NCI-H2196 treated with DMSO at 0.1 percent for 48 hours (cell line): ENCODE results near the gene TAC3.
"Not testable (repeated sequence)": the region's sequence is repeated elsewhere in the genome, so short reads cannot be mapped to it uniquely, and the experiment has no call there.

ENCODE experiments used
- DNase-seq: peaks from one replicate; lab custom pipeline; 2025; ENCODE audit not compliant: unreplicated experiment; lab: John Stamatoyannopoulos, UW

TAC3 gene

GRCh38 chr12:57016348-57016747, at the start of gene TAC3:
Gene TAC3 (minus strand): TSS chr12:57016529. CDS start chr12:57015797, 732 bp downstream.
- DNase-seq: no peak

GRCh38 chr12:57063991-57064685, 47.8 kb upstream of the TAC3 start:
- DNase-seq: no peak

DNA sequence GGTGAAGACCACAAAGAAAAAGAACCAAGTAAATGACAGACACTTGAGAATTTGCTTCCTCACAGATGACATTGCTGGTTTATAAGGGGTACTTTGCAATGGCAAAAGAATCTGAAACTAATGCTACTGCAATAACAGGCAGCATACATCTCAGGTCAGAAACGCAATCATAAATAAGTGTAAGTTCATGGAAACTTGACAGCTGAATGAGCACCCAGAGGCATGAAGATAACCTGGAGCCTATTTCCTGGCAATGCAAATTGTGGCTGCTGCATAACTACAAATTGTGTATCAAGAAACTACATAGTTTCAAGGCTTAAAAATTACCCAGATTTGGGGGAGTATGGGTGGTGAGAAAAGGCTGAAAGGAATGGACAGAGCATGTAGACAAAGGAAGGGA, 42.1 kb upstream of the TAC3 start:
- DNase-seq: no peak

DNA sequence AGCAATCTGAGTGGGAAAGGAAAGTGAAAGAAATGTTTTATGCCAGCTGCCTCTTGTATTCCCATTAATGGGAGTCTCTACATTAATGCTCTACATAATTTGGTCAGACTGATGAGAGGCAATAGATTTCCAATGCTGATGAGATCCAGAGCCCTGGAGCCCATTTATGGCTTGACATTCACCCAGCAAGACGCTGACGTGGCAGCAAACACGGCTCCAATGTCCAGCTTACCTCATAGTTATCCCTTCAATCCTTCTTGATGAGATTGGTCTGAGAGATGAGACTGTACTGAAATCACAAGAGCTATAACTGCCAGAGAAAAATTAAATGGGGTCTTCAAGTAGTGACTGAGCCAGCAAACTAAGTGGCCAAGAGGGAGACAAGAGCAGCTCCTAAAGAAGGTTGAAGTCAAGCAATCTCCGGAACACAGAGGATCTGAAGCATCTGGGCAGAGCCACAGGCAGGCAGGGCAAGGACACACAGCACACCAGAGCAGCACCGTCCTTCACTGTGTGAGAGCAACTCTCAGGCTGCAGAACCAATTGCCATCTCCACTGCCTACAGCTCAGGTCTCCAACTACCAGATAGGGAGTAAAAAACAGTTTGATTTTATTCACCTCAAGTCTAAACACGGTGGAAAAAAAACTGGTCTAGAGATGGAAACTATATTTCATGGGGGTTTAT, 40.9 kb upstream of the TAC3 start:
- DNase-seq: no peak

DNA sequence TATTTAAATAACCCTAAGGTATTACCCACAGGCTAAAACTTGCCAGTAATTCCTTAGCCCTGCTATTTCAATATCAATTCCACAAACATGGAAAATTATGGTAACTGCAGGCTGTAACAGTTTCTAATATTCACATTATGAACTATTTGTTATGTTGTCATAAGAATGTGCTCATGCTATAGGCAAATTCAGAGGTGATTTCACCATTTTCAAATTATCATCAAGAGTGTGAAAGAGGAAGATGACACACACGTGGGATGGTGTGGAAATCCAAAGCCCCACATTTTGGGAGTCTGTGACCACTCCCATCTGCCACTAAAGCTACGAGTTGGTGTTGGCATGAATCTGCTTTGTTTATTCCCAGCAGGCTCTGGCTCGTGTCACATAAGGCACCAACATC, 39.5 kb upstream of the TAC3 start:
- DNase-seq: no peak

DNA sequence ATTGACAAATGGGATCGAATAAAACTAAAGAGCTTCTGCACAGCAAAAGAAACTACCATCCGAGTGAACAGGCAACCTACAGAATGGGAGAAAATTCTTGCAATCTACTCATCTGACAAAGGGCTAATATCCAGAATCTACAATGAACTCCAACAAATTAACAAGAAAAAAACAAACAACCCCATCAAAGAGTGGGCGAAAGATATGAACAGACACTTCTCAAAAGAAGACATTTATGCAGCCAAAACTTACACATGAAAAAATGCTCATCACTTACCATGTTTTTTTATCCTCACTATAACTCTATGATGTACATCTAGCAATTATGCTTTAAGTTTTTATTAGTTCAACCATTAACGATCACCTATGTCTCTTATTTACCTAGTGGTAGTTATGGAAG, 37.6 kb upstream of the TAC3 start:
- not testable (repeated sequence) for DNase-seq

DNA sequence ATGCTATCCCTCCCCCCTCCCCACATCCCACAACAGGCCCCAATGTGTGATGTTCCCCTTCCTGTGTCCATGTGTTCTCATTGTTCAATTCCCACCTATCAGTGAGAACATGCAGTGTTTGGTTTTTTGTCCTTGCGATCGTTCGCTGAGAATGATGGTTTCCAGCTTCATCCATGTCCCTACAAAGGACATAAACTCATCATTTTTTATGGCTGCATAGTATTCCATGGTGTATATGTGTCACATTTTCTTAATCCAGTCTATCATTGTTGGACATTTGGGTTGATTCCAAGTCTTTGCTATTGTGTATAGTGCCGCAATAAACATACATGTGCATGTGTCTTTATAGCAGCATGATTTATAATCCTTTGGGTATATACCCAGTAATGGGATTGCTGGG, 36.8 kb upstream of the TAC3 start:
- not testable (repeated sequence) for DNase-seq

- DNase-seq: no peak
Measured at GRCh38 chr12:57051011-57051410, 34.7 kb upstream of the TAC3 start.

DNA sequence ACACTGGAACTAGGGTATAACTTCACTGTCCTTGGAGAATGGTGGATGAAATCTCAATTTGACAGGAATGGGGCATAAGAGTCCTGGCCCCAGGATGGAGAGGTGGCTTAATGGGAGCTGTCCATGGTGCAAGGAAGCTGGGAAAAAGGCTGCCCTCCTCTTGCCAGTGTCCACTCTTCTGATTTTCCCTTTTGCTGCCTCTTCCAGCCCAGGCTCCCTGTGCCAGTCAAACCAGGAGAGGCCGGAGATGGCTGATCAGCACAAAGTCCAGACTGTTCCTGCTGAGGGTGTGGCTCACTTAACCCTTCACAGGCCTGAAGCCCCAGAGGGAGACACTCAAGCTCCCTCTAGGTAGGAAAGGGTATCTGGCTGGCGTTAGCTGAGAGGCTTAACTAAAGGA, 33.6 kb upstream of the TAC3 start, which contains the start of gene MYO1A:
TSS of gene MYO1A (minus strand) at position 240 of the 400 bp plus-strand sequence. CDS start 1,806 bp downstream, outside the sequence.
- DNase-seq: no peak

- DNase-seq: no peak
Measured at GRCh38 chr12:57049119-57049446, 32.8 kb upstream of the TAC3 start.

DNA sequence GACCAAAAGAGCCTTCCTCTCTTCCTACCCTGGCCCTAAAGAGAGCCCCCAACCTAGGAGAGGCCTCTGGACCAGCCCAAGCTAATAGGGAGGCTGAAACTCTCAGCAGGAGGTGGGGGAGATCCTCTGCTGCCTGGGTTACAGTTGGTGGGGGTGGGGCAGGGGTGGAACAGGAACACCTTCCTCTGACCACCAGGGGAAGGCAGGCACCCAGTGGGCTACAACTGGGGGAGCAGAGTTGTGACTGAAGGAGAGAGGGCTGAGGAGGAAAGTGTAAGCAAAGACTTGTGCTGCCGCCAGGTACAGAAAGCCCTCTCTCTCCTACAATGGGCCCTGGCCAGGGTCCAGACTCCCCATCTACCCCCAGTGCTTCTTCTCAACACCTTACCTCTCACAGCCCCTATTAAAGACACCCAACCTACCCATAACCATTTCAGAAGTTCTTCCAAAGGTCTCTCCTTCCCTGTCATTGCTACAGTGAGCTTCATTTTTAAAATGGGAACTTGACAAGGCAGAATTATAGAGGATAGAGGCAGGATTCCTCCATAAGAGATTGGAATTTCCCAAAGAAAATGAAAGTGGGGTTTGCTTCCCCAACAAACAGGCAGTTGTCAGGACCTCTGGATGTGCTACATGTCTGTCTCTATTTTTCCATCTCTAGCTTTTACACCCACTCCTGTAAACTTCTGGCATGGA, 32.2 kb upstream of the TAC3 start:
- DNase-seq: no peak

GRCh38 chr12:57047981-57048380, 31.7 kb upstream of the TAC3 start:
- DNase-seq: no peak

- DNase-seq: no peak
Measured at GRCh38 chr12:57046947-57047890, 30.9 kb upstream of the TAC3 start.

DNA sequence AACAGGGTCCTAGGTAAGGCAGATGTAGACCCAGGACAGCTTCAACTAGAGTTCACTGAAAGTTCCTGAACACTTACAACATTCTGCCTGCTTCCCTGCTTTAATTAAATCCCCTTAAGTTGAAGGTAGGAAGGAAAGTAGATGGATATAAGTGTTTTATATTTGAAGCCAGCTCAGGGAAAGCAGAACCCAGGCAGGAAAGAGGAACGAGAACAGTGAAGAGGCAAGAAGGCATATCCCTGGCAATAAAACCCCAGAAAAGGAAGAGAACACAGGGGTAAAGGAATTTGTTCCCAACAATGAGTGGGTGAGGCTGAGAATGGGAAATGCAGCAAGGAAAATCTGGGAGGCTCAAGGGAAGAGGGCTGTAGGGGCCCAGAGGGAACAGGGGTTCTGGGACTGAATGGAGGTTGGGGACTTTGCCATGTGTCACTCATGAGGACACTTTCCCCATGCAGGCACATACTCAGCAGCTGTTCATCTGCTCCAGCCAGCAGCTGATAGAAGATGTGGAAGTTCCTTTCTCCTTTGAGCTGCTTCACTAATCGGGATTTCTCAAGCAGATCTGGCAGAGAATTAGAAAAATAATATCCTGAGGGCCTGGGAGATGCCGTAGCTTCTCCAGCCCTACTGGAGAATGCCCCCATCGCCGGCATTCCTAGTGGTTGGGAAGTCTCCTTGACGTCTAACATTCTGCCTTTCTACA, 29.9 kb upstream of the TAC3 start:
- no peak for DNase-seq

- DNase-seq: no peak
Measured at GRCh38 chr12:57044889-57045288, 28.6 kb upstream of the TAC3 start.

- DNase-seq: no peak
Measured at GRCh38 chr12:57044468-57044867, 28.1 kb upstream of the TAC3 start.

GRCh38 chr12:57042695-57043094, 26.4 kb upstream of the TAC3 start:
- DNase-seq: no peak

- no peak for DNase-seq
Measured at GRCh38 chr12:57040750-57041149, 24.4 kb upstream of the TAC3 start.

DNA sequence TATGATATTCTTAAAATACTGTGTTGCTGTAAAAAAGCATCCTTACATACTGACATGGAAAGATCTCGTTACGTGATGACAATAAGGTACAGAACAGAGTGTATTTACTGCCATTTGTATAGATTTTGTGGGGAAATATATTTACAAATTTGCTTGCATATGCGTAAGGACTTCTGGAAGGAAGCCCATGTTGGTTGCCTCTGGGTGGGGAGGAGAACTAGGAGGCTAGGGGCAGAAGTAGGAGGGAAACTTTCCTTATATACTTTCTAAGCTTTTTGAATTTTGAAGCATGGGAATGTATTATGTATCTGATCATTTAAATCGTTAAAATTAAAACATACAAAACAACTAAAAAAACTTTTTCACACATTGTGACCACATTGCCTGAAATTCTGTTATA, 23.9 kb upstream of the TAC3 start:
- no peak for DNase-seq

DNA sequence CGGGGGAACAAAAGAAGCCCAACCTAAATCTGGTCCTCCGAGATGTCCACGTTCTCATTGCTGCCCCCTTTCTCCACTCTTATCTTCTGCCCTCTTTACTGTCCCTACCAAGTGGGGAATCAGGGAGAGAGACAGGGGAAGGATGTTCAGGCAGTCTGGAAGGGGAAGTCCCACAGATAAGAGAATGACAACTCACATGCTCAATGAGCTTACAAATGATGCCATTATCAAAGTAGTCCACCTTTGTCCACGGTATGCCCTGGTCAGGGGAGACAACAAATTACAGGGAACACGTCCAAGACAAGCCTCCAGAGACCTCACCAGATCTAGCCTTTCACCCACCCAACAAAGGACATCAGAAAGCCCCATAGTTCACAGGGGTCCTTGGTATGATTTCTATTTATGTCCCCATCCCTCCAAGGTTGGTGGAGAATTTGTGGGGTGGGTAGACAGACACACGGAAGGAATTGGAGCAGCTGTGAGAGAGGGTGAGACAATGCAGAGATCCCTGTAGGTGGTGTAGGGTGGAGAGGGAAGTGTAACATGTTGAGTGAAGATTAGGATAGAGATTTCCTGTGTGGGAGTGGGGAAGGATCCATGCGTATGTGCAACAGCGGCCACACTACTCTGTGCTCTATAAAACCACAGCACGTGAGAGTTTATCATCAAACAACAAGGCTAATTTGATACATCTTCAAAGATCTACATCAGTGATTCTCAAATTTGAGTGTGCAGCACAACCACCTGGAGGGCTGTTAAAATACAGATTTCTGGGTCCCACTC, 22.9 kb upstream of the TAC3 start:
- DNase-seq: no peak
